NCI-H2196 treated with DMSO at 0.1 percent for 48 hours (cell line): Measurements from ENCODE around the gene PXN.
"Not testable (repeated sequence)": the region's sequence is repeated elsewhere in the genome, so short reads cannot be mapped to it uniquely, and the experiment has no call there.

Experiments
- DNase-seq: peaks from one replicate; lab custom pipeline; 2025; ENCODE audit not compliant: unreplicated experiment; lab: John Stamatoyannopoulos, UW

The PXN gene

DNA sequence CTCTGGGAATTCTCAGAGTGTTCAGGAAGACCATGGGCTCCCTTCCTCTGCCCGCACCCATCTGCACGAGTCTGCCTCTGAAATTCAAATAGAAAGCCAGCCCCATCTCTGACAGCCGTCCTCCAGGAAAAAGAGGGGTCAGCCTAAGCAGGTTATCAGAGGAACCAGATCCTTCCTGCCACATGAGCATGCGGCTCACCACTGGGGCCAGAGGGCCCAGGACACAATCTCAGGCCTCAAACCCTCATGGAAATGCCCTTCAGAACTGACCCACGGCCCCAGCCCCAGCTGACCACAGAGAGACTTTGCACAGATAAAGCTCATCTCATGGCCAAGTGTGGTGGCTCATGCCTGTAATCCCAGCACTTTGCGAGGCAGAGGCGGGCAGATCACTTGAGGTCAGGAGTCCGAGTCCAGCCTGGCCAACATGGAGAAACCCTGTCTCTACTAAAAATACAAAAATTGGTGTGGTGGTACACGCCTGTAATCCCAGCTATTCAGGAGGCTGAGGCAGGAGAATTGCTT, 23.2 kb downstream of the PXN start:
- DNase-seq: no peak

DNA sequence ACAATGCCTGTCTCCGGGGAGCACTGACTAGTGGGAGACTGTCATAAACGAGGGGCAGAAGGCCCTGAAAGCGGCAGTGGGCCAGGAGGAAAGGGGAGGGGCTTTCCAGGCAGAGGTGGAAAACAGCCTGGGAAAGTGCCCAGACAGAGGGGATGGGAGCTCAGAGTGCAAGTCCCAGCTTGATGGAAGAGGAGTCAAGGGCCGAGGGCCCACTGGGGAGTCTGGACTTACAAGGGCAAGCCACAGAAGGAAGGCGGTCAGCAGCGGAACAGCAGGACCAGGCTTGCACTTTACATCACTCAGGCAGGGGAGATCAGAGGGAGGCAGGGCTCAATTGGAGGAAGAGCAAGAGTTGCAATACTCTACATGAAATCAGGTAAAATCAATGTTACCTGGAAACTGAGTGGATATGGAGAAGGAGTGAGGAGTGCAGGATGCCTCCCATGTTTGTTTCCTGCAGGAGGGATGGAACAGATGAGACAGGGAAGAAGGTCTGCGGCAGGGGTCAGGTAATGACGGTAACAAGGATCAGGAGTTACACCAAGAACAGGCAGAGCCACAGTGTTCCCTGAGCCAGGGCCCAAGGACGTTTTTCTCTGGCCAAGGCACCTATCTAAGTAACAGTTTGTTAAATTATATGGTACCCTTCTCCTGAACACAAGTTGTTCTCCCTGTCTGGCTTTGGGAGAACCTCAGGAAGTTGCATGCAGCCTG, 23.8 kb downstream of the PXN start:
- DNase-seq: no peak

GRCh38 chr12:120240495-120240833, 25.1 kb downstream of the PXN start:
- no peak for DNase-seq

- no peak for DNase-seq
Measured at GRCh38 chr12:120239776-120240494, 25.6 kb downstream of the PXN start.

GRCh38 chr12:120238839-120239445, 26.6 kb downstream of the PXN start:
- DNase-seq: no peak

- DNase-seq: no peak
Measured at GRCh38 chr12:120238217-120238616, 27.3 kb downstream of the PXN start.

- DNase-seq: no peak
Measured at GRCh38 chr12:120237360-120238171, 28.0 kb downstream of the PXN start.

GRCh38 chr12:120236809-120237208, 28.7 kb downstream of the PXN start:
- DNase-seq: not testable (repeated sequence)

DNA sequence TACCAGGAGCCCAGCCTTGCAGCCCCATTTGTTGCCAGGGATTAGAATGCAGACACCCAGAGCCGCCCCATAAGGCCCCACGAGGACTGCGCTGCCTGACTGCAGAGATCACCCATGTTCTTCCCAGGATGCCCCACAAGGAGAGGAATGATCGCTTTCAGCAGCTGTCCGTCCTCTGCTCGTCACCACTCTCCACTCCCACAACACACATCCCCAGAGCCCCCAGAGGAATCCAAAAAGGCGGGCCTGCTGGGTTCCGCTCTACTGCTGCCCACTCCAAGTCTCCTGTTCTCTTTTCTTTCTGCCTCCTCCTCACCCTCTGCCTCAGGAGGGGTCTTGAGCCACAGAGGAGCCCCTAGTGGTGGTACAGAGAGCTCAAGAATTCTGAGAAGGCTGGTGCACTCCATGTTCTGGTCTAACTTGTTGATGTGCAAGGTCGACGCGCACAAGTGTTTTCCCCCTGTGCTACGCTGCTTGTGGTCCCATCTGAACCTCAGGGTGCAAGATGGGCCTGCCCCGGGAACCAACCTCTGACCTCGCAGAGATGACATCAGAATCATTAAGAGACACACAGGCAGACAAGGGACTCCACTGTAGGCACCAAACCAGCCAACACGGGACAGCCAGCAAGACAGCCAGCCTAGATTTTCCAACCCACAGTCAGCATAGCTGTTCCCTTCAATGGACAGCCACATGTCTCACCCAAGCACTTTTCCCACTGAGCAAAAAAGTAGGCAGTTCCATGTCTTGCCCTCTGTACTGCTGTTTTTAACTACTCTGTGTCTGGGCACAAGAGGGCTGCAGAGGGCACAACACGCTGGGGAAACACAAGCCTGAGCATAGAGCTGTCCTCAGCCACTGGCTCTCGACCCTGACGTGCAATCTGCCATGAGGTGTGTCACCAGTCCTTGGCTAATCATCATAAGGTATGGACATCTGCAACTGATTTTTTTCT, 29.9 kb downstream of the PXN start:
- DNase-seq: no peak

GRCh38 chr12:120234643-120235368, 30.7 kb downstream of the PXN start:
- DNase-seq: peak; percentile 73

GRCh38 chr12:120231316-120232011, 34.1 kb downstream of the PXN start:
- DNase-seq: peak; percentile 91

DNA sequence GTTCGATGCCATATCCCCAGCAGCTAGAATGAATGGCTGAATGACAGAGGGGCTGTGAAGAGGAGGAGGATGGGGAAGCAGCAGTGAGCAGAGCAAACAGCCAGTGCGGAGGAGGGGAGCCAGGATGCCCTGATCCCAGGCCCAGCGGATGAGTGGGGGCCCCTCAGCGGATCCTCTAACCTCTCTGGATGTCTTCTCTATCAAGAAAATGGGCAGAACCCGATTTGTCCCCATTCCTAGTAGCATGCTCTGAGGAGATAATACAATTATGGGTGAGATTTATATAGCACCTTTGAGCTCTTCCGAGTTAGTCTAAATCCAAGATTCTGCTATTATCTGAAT, 34.6 kb downstream of the PXN start:
- no peak for DNase-seq

GRCh38 chr12:120230326-120230973, 35.1 kb downstream of the PXN start:
- DNase-seq: peak; percentile 54

DNA sequence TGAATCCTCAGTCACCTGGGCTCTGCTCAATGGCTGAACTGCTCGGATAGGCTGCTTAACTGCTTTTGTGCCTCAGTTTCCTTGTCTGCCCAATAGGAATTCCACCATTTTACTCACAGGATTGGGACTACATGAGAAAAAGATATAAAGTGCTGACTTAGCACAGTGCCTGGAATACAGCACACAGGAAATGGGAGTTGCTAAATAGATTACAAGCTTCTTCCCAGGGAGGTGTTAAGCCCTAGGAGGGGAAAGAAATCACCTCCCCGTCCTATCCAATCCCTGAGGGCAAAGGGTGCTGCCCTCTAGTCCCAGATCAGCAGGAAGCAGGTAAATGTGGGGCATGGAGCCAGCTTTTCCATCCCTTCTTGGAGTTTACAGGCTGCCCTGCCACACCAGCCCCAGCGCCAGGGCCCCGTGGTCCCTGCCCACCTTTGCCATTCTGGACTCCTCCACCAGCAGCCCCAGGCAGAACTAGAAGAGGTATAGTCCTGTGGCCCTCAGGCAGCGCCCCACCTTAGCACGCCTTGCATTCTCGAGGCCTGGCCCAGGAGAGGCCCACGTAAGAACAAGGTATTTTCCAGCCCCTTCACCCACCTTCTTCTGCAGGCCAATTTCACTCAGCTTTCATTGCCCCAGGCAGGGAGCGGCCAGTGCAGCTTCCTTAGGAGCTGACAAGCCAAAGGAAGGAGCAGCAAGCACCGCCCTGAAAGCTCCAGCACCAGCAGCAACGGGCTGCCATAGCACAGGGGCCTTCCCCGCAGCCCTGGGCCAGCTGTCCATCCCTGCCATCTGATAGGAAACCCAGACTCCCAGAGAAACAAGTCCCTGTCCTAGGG, 35.8 kb downstream of the PXN start:
- DNase-seq: no peak

- DNase-seq: no peak
Measured at GRCh38 chr12:120229071-120229486, 36.5 kb downstream of the PXN start.

DNA sequence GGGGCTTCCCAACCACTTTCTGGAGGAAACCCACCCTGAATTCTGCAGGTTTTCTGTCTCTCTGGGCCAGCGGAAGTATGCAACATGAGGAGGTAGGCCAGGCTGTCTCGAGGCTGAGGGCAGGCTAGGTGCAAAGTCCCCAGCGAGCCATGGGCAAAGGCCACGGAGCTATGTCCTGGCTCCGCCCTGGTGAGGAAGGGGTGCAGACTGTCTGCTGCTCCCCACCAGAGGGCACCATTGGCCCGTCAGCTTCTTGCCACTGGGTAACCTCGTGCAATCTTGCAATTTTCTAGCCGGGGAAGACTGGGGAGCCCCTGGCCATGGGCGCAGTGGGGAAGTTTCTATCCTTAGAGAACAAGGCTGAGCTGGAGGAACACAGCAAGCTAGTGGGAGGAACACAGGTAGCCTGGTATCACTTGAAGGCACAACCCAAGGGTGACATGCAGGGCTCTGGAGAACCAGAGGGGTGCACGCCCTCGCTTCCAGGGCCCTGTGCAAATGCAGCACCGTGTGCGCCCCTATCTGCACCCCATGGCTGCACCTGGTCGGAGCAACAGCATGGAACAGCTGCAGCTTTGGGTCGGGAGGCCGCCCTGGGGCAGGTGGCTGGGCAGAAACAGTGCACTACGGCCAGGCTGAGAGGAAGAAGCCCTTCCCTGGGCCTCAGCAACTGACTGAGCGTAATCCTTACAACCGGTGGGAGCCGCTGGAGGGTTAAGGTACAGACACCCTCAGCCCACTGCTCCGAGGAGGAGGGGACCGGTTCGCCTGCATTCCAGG, 37.0 kb downstream of the PXN start:
- peak; percentile 65 for DNase-seq

GRCh38 chr12:120228041-120228290, 37.6 kb downstream of the PXN start:
- no peak for DNase-seq
